ENCODE data around the gene PCSK9. TPM values are rescaled to one million over a fixed set of nuclear protein-coding genes. Genes with fewer than 3 reads are reported as not detected.

The PCSK9 gene
- total and polyA plus RNA-seq, 2 experiments from 2014 or later: 1.3 TPM; not detected in 1

DNA sequence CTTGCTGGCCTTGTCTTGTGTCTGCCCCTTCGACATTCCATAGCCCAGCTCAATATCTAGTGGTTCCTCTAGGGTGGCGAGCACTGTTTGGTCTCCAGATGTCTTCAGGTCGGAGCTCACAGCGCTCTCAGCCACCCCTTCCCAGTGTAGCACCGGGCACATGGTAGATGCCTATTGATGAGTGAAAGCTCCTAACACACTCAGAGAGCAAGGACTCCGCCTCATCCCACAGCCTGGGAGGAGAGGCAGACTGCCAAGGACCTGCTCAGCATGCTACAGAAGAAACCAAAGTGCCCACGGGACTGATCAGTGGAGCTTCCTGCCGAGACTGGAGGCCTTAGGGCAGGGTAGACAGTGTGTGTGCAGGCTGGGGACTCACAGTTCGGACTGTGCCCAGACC lies 10.9 kb downstream of the PCSK9 start:
- Histone ChIP-seq H3K36me3 (no peaks in the 10 kb centered on the region), H3K27ac (no peak overlapping the region), H3K4me3 (no peak overlapping the region), H3K27me3 (no peaks in the 10 kb centered on the region), H3K9me3 (ENCODE audit: low read depth) (no peaks in the 10 kb centered on the region), H3K4me1 (ENCODE audit: low read depth) (no peaks in the 10 kb centered on the region)
- TF ChIP-seq, protein P1, sequence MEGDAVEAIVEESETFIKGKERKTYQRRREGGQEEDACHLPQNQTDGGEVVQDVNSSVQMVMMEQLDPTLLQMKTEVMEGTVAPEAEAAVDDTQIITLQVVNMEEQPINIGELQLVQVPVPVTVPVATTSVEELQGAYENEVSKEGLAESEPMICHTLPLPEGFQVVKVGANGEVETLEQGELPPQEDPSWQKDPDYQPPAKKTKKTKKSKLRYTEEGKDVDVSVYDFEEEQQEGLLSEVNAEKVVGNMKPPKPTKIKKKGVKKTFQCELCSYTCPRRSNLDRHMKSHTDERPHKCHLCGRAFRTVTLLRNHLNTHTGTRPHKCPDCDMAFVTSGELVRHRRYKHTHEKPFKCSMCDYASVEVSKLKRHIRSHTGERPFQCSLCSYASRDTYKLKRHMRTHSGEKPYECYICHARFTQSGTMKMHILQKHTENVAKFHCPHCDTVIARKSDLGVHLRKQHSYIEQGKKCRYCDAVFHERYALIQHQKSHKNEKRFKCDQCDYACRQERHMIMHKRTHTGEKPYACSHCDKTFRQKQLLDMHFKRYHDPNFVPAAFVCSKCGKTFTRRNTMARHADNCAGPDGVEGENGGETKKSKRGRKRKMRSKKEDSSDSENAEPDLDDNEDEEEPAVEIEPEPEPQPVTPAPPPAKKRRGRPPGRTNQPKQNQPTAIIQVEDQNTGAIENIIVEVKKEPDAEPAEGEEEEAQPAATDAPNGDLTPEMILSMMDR (IDR thresholded peaks at IDR 0.05; ENCODE audit: low read depth, low read length): no peak
- DNase-seq (ENCODE audit: low read depth in 1 of 2, low spot score in 1 of 2): peak in 1 of 2 donors; percentile 76

DNA sequence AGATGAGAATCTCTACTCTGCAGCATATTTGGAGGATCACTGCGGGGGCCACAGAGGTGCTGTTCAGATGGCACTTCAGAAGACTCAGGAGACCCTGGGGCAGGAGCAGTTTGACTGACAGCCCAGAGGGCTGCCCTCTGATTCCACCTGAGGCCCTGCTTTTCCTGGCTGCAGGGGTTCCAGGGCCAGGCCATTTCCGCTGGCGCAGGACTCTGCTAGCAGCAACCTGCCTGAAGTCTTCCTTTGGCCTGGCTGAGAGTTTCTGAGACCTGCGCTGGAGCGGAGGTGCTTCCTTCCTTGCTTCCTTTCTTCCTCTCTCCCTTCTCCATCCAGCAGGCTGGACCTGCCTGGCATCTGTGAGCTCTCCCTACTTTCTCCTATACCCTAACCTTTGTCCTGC lies 11.8 kb downstream of the PCSK9 start:
- TF ChIP-seq, protein P1 (IDR thresholded peaks at IDR 0.05; ENCODE audit: low read depth, low read length): no peak
- no peak overlapping the region for H3K4me3 ChIP-seq
- no peaks in the 10 kb centered on the region for H3K36me3 ChIP-seq
- H3K27me3 ChIP-seq: no peaks in the 10 kb centered on the region
- no peak overlapping the region for H3K27ac ChIP-seq
- no peaks in the 10 kb centered on the region for H3K9me3 ChIP-seq (ENCODE audit: low read depth)
- no peaks in the 10 kb centered on the region for H3K4me1 ChIP-seq (ENCODE audit: low read depth)
- no peak for DNase-seq (ENCODE audit: low read depth in 1 of 2, low spot score in 1 of 2)

GRCh38 chr1:55051621-55052020 lies 12.3 kb downstream of the PCSK9 start:
- Histone ChIP-seq H3K36me3 (no peaks in the 10 kb centered on the region), H3K9me3 (ENCODE audit: low read depth) (no peaks in the 10 kb centered on the region), H3K27me3 (no peaks in the 10 kb centered on the region), H3K4me3 (no peak overlapping the region), H3K27ac (no peak overlapping the region), H3K4me1 (ENCODE audit: low read depth) (no peaks in the 10 kb centered on the region)
- DNase-seq (ENCODE audit: low read depth in 1 of 2, low spot score in 1 of 2): no peak
- TF ChIP-seq, protein P1 (IDR thresholded peaks at IDR 0.05; ENCODE audit: low read depth, low read length): no peak

DNA sequence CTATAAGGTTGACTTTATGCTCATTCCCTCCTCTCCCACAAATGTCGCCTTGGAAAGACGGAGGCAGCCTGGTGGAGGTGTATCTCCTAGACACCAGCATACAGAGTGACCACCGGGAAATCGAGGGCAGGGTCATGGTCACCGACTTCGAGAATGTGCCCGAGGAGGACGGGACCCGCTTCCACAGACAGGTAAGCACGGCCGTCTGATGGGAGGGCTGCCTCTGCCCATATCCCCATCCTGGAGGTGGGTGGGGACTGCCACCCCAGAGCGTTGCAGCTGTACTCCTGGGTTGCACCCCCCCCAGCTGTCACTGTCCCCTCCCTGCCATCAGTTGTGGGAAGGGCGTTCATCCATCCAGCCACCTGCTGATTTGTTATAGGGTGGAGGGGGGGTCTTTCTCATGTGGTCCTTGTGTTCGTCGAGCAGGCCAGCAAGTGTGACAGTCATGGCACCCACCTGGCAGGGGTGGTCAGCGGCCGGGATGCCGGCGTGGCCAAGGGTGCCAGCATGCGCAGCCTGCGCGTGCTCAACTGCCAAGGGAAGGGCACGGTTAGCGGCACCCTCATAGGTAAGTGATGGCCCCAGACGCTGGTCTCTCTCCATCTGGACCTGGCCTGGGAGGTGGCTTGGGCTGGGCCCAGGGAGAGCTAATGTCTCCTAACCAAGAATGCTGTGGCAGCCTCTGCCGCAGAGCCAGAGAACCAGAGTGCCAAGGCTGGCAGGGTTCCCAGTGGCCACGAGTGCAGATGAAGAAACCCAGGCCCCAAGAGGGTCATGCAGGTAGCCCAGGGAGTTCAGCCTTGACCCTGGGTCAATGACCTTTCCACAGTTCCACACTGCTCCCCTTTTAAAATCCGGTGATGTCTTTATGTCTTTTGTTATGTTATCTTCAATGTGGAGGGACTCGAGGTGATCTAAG lies 13.1 kb downstream of the PCSK9 start:
- Histone ChIP-seq H3K27me3 (no peaks in the 10 kb centered on the region), H3K4me3 (no peak overlapping the region), H3K27ac (no peak overlapping the region), H3K4me1 (ENCODE audit: low read depth) (no peaks in the 10 kb centered on the region), H3K36me3 (no peaks in the 10 kb centered on the region), H3K9me3 (ENCODE audit: low read depth) (no peaks in the 10 kb centered on the region)
- TF ChIP-seq, protein P1 (IDR thresholded peaks at IDR 0.05; ENCODE audit: low read depth, low read length): no peak
- no peak for DNase-seq (ENCODE audit: low read depth in 1 of 2, low spot score in 1 of 2)

- no peaks in the 10 kb centered on the region for H3K36me3 ChIP-seq
- H3K27ac ChIP-seq: no peak overlapping the region
- peak in 1 of 2 donors; percentile 65 for DNase-seq (ENCODE audit: low read depth in 1 of 2, low spot score in 1 of 2)
- TF ChIP-seq, protein P1 (IDR thresholded peaks at IDR 0.05; ENCODE audit: low read depth, low read length): no peak
- no peak overlapping the region for H3K4me3 ChIP-seq
- no peaks in the 10 kb centered on the region for H3K27me3 ChIP-seq
- no peaks in the 10 kb centered on the region for H3K9me3 ChIP-seq (ENCODE audit: low read depth)
- no peaks in the 10 kb centered on the region for H3K4me1 ChIP-seq (ENCODE audit: low read depth)
Measured at GRCh38 chr1:55053265-55053954, 14.1 kb downstream of the PCSK9 start.

Measured in cardiac muscle cell (in vitro differentiated cells and primary cell).